CD4-positive, alpha-beta T cell treated with Interleukin-4 for 4 hours (primary cell): ENCODE results near the gene VTI1A.

ENCODE experiments used
- DNase-seq: peaks from one replicate; pipeline ENCODE4 v3.0.0-alpha.2; 2020

Gene VTI1A

DNA sequence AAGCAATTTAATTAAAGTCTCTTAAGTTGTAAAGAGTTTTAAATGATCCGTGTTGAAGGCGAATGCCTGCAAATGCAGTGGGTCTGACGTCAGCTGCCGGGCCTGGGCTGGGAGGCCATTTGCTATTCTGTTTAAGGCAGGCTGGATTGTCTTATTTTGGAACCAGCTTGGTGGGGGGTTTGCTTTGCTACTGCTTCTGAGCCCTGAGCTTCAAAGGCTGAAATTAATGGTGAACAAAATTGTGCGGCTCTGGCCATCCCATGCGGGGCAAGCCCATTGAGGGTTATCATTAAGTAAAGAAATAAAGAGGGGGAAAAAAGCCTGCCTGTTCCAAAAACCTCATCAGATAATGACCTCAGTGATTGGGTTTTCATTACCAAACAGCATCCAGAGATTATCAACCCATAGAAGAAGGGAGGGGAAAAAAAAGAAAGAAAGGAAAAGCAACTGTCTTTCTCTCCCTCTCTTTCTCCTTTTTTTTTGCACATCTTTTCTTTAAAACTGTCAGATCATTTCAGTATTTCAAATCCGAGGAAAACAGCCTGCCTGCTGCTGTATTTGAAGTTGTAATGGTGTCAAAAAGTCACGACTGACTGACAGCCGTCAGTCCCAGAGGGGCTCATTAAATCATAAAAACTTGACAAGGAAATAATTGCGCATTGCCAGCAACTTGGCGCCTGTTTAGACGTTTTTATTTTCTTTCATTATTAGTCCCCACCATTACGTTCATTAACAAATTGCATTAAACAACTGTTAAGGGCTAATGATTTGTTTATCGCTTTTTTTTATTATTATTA is 371.2 kb downstream of the VTI1A start:
- no peak for DNase-seq

DNA sequence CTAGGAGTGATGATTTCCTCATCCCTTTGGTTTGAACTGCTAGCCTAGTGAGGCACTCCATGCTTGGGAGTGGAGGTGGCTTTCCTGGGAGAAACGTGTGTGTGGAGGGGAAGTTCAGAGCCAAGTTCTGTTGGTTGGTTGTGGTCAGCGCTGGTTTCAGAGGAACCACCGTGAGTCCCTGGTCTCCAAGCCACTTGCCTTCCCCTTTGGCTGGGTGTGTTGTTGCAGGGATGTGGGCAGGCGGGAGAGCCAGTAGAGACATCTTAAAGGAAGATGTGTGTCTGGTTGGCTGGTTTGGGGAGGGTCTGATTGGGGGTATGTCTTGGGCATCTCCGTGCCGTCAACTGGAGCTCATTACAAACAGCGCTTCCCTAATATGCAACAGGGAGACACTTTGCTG is 372.2 kb downstream of the VTI1A start:
- DNase-seq, result no peak

DNA sequence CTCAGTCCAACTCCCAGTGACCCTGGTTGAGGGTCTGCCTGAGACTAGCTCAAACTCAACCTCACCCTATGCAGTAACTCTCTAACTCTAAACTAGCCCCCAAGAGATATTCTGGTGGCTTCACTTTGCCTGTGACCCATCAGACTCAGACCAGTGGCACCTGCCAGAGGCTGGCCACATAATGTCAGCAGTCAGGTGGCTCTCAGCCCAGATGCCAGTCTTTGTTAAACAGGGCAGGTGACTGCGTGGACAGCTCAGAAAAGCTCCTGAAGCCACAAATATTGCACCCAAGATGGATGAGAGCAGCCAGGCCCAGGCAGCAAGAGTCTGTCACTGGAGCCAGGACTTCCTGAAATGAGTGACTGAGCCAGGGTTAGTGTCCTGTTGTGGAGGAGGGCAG is 373.3 kb downstream of the VTI1A start:
- no peak for DNase-seq

DNA sequence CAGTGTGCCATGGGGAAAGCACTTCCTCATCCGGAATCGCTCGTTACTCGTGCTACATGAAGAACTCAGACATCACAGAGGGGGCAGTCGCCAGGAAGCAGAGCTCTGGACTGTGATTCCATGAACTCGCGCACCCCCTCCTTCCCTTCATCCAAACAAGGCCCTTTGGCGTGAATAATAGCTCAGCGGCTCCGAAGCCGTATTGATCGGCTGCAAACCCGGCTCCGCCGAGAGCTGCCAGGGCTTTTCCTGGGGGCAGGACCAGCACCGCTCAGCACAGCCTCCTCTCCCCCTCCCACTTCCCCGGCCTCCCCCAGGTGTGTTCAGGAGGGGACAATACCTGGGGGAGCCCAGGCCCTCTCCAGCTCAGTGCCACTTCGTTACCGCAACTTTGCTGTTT is 374.0 kb downstream of the VTI1A start:
- DNase-seq, result no peak

DNA sequence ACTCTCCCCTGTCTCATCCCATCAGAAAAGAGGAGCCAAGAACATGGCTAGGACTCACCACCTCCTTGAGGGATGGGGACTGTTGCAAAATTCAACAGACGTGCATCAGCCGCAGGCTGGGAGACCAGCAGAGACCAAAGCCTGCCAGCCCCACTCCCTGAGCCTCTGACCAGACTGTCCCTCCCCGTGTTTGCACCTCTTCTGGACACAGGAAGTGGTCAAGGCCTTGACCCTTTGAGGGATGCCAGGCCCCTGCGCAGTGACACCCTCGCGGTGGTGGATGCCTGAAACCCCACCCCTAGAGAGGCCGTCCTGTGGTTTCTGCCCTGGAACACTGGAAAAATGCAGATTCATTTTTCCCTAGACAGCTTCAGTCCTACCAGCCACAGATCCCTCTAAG is 374.6 kb downstream of the VTI1A start:
- no peak for DNase-seq

DNA sequence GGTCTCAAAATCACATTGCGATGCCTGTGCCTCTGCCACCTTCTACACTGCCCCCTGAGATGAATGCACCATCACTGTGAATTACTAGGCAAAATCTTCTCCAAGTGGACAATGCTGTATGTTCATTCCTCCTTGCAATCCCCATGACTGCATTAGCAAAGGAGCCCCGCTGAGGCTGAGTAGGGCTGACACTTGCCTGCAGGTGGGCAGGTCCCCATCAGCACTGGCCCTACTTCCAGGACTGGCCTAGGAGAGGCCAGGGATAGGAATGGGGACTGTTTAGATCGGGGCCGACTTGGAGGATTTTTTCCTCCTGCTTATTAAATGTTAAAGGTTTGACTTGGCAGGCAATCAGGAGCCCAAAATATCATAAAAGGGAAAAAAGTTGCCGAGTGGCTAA is 376.0 kb downstream of the VTI1A start:
- no peak for DNase-seq

DNA sequence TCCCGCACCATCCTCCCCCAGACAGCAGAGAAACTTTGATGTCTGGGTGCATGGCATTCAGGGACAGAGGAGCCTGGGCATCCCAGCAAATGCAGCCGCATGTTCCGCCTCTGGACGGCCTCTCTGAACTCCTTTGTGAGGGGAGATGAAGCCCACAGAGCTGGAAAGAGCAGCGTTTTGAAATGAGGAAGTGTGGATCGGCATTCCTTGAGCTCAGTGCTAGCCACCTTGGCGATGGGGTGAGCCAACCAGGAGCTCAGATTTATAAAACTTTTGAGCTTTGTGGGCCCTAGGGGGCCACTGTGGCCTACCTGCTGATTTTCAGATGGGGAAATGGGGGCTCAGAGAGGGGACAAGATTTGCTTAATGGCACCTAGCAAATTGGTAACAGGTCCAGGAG is 376.6 kb downstream of the VTI1A start:
- no peak for DNase-seq

DNA sequence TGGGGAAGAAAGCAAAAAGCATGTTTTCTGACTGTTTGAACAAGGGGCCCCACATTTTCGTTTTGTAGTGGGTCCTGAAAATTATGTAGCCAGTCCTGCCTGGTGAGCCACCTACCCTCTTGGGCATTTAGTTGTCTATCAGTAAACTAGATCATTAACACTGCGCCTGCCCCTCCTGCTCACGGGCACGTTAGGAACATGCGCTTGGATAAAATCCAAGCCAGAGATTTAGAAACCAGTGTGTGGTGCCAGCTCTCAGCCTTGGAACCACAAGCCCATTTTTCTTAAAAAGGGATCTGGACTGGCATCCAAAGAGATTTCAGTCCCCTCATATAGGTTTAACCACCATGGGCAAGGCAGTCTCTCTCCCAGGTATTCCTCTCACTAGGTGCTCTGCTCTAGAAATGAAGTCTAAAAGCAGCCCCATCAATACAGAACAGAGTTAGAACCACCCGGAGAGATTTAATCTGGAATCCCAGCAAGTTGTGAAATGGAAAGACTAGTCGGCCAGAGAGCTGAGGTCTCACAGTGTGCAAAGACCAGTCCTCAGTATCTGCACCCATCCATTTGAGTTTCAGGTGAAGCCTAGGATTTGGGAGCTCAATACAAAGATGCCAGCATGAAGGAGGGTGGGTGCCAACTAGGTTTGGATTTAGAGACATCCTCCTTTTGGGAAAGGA is 379.1 kb downstream of the VTI1A start:
- no peak for DNase-seq

DNA sequence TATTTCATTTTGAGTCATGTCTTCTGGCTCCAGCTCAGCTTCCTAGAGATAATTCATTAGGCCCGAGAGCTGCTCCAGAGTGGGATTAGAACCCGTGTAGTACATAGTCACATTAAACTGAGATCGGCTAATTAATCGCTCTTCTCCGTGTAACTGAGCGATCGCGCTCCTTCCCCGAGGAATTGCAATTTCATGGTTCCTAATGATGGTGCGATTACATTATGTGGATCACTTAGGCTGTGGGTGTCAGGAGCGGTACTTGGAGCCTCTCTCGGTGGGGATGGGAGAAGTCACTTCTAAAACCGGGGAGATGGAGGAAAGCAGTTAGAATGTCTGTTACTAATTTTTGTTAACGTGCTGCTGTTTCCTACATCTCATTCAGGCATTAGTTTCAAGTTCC is 380.1 kb downstream of the VTI1A start:
- no peak for DNase-seq

DNA sequence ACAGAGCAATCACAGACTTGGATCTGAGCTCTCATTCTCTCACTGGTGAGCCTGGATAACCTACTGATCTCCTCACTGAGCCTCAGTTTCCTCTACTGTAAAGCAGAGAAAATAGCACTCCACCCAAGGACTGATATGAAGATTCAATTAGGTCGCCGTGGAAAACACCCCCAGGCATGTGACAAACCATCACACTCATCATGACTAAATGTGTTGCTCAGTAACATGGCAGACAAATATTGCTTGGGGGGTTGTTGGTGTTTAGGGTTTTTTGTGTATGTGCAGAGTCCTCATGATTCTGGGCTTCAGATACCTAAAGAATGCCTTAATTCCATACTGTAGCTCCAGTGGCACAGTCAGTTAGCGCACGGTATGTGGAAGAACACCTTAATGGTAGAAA is 380.9 kb downstream of the VTI1A start:
- no peak for DNase-seq

DNA sequence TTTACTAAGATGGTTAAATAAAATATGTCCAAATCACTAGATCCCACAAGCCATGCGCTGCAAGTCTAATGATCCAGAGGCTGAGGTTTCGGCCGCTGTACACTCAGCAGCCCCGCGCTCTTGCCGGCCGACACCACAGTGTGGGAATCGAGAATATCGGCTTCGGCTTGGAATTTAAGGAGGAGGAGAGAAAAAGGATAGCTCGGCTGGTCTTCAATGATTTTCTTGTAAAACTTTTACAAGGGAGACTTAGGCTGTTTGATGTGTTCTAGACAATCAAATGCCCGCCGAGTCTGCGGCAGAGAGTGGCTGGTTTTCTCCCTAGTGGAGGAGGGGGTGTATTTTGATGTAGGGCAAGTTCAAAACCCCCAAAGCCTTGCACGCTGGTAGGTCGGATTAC is 384.8 kb downstream of the VTI1A start:
- DNase-seq, result no peak

DNA sequence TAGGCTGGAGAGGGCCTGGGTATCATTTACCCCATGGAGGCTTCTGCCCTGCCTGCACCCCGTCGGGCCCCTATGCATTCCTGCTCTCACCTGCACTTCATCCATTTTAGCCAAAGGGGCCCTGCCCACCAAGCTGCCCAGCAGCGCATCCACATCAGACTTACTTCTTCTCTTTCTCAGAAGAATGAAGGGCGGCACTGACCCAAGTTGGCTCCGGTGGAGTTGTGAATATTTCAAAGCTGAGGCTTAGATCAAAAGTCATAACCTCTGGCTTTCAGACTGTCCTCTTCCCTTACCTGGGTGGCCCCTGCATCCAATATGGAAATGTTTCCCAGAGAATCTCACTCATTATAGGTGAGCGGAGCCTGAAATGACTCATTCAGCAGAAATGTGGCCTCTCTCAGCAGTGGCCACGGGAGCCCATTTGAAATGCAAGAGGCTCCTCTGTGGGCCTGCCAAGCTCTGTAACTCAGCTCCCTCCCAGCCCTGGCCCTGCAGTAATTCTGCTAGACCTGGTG is 385.4 kb downstream of the VTI1A start:
- DNase-seq, result no peak

DNA sequence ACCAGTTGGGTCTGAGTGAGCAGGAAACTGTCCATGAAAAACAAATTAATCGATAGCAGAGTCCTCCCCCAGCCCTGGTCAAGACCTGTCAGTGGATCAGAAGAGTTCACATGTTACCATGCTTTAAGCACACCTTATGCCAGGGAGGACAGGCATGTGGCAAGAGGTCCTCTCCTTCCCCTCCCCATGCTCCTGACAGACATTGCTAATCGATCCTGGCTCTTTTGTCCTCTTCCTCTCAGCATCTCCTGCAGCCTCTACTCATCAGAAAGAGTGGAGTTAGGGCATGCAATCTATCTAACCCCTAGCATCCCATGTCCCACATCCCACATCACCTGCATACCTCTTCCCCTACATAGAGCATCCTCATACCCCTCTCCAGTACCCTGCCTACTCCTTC is 385.9 kb downstream of the VTI1A start:
- DNase-seq, result no peak

DNA sequence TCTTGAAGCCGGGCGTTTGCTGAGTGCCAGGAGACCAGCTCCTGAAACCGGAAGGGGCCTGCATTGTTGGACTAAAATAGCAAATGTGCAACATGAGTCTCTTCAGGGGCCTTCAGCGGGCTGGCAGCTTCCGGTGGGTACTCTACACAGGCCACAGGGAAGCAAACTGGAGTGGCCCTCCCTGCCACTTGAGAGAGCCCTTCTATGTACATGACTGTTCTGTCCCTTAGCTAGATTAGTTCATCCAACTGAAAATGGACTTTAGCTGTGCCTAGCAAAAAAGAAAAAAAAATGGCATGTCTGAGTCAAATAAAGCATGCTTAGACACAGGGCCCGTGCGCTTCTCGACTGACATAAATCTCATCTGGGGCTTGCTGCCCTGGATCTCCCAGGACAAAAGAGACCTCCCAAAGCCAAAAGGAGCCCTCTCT is 387.8 kb downstream of the VTI1A start:
- no peak for DNase-seq

DNA sequence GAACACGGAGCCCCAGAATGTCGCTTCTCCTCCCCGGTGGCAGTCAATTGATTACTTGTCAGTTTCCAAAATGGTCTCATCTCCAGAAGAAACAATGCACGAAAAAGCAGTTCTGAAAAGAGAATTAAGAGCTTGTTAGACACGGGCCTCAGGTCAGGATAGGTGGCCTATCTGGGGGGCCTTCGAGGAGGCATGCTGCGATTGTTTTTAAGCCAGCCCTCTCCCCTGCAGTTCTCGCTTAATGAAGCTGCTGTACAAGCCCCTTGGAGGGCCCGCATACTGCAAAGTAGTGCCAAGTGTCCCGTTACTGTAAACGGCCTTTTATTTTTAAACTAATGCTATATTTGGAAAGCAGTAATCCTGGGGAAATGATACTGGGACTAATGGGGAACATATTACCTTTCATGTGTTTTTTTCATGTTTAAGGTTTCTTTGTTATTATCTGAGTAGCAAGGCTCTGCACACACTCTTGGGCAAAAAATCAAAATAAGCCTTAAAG is 388.3 kb downstream of the VTI1A start:
- DNase-seq, result no peak

DNA sequence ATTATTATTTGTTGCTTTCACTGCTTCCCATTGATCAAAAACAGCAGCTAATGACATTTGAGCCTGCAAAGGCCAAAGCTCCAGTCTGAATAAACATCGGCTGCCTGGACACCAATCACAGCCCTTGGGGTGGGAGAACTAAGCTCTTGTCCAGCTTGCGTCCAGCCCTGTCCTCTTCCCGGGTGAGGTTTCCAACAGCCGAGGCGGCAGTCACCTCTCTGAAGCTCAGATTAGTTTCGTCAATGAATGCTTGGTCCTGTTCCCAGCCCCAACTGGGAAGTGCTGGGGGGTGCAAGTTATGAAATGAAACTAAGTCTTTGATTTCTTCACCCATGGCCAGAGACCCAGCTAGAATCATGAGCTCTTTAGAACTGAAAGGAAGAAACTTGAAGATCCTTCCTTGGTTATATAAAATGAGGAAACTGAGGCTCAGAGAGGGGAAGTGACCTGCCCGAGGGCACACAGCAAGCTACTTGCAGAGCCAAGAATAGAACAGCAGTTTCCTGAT is 389.0 kb downstream of the VTI1A start:
- no peak for DNase-seq

DNA sequence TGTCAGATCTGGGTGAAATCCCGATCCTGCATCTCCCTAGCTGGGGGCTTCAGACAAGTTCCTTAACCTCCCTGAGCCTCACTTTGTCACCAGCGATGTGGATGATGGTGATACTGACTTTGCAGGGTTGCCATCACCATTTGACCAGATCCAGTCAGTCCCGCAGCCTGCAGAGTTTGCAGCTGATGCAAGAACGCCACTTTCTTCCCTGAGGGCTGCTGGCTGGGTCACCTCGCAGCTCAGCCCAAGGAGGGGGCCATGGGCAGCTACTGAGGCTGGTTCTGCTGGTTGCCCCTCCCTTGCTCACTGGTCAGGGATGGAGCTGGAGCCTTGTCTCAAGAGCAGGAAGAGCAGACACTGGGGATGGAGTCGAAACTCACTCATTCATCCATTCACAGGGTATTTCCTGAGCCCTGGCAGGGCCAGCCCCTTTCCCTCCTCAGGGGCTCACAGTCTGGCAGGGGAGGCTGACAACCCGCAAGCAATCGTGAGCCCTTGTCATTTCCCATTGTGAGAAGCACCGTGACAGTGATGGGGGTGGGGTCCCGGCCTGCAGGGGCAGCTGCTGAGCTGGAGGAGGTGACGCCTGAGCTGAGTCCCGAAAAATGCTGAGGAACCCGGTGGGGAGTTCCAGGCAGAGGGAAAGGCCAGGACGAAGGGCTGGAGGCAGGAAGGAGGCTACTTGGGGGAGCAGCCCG is 391.9 kb downstream of the VTI1A start:
- no peak for DNase-seq

DNA sequence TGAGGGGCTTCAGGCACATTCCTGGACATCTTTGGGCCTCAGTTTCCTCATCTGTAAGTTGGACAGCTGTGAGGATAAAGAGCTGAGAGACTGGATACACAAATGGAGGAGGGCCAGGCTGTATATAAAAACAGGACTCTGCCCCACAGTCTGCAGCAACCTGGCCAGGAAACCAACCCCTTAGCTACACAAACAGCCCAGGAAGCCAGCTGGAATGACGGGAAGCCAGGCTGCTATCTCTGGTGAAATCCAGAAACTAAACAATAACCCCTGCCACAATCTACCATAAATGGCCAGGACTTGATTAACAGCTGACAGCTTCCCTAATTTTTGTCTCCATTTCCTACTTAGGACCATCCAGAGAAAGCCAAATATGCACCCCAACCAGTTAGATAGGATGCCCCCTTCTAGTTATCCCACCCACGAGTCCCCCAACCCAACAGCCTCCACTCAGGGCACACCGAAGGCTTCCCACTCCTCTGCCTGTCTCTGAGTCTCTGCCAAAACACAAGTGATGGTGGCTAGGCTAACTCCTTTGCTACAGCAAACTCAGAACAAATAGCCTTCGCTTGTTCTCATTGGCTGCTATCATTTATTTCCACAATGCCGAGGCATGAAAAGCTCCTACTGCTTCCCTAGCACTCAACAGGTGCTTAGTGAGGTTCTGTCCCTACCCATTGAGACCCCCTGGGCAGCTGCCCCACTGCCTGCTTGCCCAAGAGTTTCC is 393.1 kb downstream of the VTI1A start:
- no peak for DNase-seq

DNA sequence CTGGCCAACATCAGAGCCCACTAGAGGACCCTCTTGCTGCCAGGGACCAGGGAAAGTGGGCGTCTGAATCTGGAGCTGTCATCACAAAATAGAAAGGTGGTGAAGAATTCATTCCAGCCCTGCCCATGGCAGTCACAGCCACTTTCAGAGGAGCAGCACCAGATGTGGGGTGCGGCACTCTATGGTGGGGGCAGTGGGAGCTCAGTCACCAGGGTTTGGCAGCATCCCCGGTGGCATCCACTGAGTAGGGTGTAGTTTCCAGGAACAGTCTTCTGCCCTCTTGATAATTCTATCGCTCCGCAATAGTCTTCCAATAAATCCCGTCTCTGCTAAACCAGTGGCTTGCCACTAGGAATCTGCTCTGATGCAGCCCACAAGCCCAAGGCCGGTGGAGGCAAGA is 394.5 kb downstream of the VTI1A start:
- no peak for DNase-seq

DNA sequence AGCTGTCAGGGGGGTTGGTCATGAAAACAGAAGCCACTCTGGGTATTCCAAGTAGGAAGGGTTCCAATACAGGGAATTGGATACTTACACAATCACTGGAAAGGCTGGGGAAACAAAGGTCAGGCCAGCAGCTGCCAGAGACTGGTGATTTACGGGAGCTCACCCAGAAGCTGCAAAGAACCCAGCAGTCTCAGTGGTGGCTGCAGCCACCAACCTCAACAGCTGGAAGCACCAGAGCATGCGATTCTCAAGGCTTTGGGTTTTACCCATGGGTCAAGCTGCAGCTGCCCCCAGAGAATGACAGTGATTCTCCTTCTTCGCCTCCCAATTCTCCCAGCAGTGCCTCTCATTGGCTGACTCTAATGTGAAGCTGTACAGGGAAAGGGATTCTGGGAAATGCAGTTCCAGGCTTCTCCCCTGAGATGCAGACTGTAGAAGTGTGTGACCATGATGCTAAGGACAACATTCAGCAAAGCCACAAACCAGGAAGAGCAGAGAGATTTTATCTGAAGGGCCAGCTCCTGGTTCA is 395.9 kb downstream of the VTI1A start:
- DNase-seq, result no peak

DNA sequence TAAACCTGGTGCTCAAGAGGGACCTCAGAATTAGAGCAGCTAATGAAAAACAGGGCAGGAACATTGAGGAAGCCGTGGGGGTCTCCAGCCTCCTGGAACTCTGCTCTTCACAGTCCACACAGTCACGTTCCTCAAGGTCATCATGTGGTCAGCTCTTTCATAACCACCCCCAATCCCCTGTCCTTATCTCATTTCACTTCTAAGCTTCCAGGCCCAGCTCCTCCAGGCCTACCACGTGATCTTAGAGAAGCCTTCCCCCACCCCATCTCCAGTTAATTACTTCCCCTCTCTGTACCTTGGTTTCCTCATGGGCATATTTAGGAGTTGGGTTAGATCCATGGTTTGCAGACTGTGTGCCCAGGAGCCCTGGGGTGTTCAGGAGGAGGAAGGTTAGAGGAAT is 396.6 kb downstream of the VTI1A start:
- no peak for DNase-seq
